ENCODE measurements around the gene OSBPL9.

The OSBPL9 gene

DNA sequence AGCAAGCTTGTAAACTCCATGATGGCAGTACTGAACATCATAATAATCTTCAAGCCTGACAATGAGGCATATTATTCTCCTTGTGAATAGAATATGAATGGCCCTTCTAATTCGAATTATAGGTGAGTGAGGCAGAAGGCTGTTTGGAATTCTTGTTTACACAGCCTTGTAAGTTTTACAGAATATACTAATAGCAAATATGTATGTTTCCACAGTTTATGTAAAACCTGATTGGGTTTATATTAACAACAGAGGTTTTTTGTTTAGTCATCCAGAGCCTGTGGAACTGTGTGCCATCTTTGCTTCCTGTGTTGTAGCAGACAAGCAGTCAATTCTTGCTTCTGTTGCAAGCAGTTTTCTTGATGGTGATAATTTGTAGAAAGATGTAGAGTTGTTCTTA is 8.0 kb downstream of the OSBPL9 start:
- peaks cover 40% of the 10 kb centered on the region for H3K4me1 ChIP-seq (ENCODE audit: control insufficient read depth, insufficient read depth, low read length, poor library complexity, severe bottlenecking)
- H3K9me3 ChIP-seq (ENCODE audit: control insufficient read depth, low read length) = no peaks in the 10 kb centered on the region
- H3K27ac ChIP-seq (ENCODE audit: low read depth, low read length, severe bottlenecking) = no peak overlapping the region
- H3K36me3 ChIP-seq (ENCODE audit: control insufficient read depth, insufficient read depth, low read length) = no peaks in the 10 kb centered on the region
- no CpG with 5 or more reads among the region's 1 CpG for WGBS, 2 experiments (ENCODE audit: insufficient coverage in 2 of 2)
- H3K4me3 ChIP-seq (ENCODE audit: extremely low read depth, insufficient read depth, low read length, poor library complexity, severe bottlenecking) = no peak overlapping the region

DNA sequence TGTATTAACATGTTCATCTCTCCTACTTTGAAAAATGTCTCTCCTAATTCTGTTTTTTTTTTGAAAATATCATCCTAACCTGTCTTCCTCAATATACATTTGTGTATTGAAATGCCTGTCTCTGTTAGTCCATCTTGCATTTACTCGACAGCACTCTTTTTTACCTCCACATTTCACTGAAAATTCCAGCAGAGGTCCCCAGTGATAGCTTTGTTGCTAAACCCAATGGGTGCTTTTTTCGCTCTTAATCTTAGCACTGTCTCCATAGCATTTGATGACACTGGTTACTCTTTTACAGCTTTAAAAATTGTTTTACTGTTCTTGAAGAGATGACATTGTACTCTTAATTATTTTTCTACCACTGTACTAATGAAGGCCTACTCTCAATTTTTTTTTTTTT is 10.8 kb downstream of the OSBPL9 start:
- no peaks in the 10 kb centered on the region for H3K9me3 ChIP-seq (ENCODE audit: control insufficient read depth, low read length)
- H3K4me1 ChIP-seq (ENCODE audit: control insufficient read depth, insufficient read depth, low read length, poor library complexity, severe bottlenecking) = peaks cover 14% of the 10 kb centered on the region
- H3K27ac ChIP-seq (ENCODE audit: low read depth, low read length, severe bottlenecking) = no peak overlapping the region
- no peak overlapping the region for H3K4me3 ChIP-seq (ENCODE audit: extremely low read depth, insufficient read depth, low read length, poor library complexity, severe bottlenecking)
- H3K36me3 ChIP-seq (ENCODE audit: control insufficient read depth, insufficient read depth, low read length) = no peaks in the 10 kb centered on the region
- 49% methylated on average over 2 of the region's 2 CpGs for WGBS, 2 experiments (ENCODE audit: insufficient coverage in 2 of 2)

DNA sequence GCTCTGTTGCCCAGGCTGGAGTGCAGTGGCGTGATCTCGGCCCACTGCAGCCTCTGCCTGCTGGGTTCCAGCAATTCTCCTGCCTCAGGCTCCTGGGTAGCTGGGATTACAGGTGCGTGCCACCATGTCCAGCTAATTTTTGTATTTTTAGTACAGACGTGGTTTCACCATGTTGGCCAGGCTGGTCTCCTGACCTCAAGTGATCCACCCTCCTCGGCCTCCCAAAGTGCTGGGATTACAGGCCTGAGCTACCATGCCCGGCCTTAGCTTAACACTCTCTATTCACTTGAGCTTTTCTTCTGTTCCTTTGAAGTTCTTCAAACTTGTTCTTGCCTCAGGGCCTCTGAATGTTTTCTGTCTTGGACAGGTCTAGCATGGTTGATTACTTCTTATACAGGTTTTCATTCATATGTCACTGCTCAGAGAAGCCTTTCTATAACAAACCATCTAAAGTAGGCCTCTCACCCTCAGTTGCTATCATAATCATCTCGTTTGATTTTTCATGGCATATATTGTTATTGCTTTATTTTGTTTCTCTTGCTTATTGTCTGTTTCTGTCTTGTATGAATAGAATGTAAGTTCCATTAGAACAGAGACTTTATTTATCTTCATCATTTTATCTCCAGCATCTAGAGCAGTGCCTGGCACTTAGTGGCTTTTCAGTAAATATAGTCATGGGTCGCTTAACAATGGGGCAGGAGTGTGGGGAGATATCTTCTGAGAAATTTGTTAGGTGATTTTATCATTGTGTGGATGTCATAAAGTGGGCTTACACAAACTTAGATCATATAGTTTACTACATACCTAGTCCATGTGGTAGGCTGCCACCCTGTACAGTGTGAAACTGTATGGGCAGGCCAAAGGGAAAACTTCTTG is 12.1 kb downstream of the OSBPL9 start:
- Histone ChIP-seq H3K4me3 (ENCODE audit: extremely low read depth, insufficient read depth, low read length, poor library complexity, severe bottlenecking) (no peak overlapping the region), H3K36me3 (ENCODE audit: control insufficient read depth, insufficient read depth, low read length) (no peaks in the 10 kb centered on the region), H3K4me1 (ENCODE audit: control insufficient read depth, insufficient read depth, low read length, poor library complexity, severe bottlenecking) (peaks cover 8% of the 10 kb centered on the region), H3K9me3 (ENCODE audit: control insufficient read depth, low read length) (no peaks in the 10 kb centered on the region), H3K27ac (ENCODE audit: low read depth, low read length, severe bottlenecking) (no peak overlapping the region)
- WGBS, 2 experiments (ENCODE audit: insufficient coverage in 2 of 2) = 89 to 96% methylated on average over 4 to 7 of the region's 8 CpGs

DNA sequence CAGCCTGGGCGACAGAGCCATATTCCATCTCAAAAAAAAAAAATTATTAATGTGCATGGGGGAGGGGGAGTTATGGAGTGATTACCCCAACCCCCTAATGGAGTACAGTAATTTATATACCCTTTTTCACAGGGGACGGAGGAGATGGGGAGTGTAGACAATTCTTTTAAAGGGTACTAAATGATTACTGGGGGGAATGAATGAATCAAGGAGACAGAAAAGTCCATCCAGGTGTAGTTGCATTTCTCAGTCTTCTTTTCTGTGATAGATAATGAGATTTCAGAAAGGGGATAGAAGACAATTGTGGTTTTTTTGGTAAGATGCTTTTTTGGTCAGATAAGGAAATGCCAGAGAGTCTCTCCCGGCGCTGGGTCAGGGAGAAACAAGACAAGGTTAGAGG is 13.0 kb downstream of the OSBPL9 start:
- H3K4me1 ChIP-seq (ENCODE audit: control insufficient read depth, insufficient read depth, low read length, poor library complexity, severe bottlenecking) = peaks cover 4% of the 10 kb centered on the region
- 100% methylated on average over 1 to 2 of the region's 4 CpGs for WGBS, 2 experiments (ENCODE audit: insufficient coverage in 2 of 2)
- H3K4me3 ChIP-seq (ENCODE audit: extremely low read depth, insufficient read depth, low read length, poor library complexity, severe bottlenecking) = no peak overlapping the region
- no peak overlapping the region for H3K27ac ChIP-seq (ENCODE audit: low read depth, low read length, severe bottlenecking)
- no peaks in the 10 kb centered on the region for H3K9me3 ChIP-seq (ENCODE audit: control insufficient read depth, low read length)
- H3K36me3 ChIP-seq (ENCODE audit: control insufficient read depth, insufficient read depth, low read length) = no peaks in the 10 kb centered on the region

DNA sequence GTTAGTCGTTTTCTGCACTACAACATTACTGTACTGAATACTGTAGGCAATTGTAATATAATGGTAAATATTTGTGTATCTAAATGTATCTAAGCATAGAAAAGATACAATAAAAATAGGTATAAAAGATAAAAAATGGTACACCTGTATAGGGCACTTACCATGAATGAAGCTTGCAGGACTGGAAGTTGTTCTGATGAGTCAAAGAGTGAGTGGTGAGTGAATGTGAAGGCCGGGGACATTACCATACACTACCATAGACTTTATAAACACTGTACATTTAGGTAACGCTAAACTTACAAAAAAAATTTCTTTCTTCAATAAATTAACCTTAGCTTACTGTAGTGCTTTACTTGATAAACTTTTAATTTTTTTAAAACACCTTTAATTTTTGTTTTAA is 13.5 kb downstream of the OSBPL9 start:
- no peak overlapping the region for H3K27ac ChIP-seq (ENCODE audit: low read depth, low read length, severe bottlenecking)
- no peaks in the 10 kb centered on the region for H3K9me3 ChIP-seq (ENCODE audit: control insufficient read depth, low read length)
- H3K4me1 ChIP-seq (ENCODE audit: control insufficient read depth, insufficient read depth, low read length, poor library complexity, severe bottlenecking) = no peaks in the 10 kb centered on the region
- H3K4me3 ChIP-seq (ENCODE audit: extremely low read depth, insufficient read depth, low read length, poor library complexity, severe bottlenecking) = no peak overlapping the region
- H3K36me3 ChIP-seq (ENCODE audit: control insufficient read depth, insufficient read depth, low read length) = no peaks in the 10 kb centered on the region
- no CpG with 5 or more reads among the region's 3 CpGs for WGBS, 2 experiments (ENCODE audit: insufficient coverage in 2 of 2)

DNA sequence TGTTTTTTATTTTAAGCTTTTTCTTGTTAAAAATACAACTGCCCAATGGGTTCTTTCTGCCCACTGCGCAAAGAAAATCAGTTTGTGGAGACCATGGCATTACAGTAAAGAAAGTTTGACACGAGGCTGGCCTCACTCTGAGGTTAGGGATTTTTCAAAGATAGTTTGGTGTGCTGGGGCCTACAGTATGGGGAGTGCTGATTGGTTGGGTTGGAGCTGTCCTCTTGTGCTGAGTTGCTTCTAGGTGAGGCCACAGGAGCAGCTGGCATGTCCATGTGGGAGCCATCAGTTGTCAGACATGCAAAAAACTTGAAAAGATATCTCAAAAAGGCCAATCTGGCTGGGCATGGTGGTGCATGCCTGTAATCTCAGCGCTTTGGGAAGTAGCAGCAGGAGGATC is 14.0 kb downstream of the OSBPL9 start:
- 96 to 100% methylated on average over 2 to 3 of the region's 3 CpGs for WGBS, 2 experiments (ENCODE audit: insufficient coverage in 2 of 2)
- no peak overlapping the region for H3K4me3 ChIP-seq (ENCODE audit: extremely low read depth, insufficient read depth, low read length, poor library complexity, severe bottlenecking)
- H3K4me1 ChIP-seq (ENCODE audit: control insufficient read depth, insufficient read depth, low read length, poor library complexity, severe bottlenecking) = no peaks in the 10 kb centered on the region
- H3K9me3 ChIP-seq (ENCODE audit: control insufficient read depth, low read length) = no peaks in the 10 kb centered on the region
- H3K27ac ChIP-seq (ENCODE audit: low read depth, low read length, severe bottlenecking) = no peak overlapping the region
- no peaks in the 10 kb centered on the region for H3K36me3 ChIP-seq (ENCODE audit: control insufficient read depth, insufficient read depth, low read length)

DNA sequence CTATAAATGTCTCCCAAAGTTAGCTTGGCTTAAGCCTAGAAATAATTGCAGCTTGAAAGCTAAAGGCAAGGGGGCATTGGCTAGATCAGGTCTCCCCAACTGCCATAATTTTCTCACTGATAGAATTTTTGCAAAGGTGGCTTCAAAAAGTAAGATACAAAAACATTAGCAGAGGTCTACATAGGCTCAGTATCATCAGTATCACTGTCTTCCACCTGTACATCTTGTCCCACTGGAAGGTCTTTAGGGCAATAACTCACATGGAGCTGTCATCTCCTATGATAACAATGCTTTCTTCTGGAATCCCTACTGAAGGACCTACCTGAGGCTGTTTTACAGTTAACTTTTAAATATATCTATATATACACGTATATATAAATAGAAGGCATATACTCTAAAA is 14.9 kb downstream of the OSBPL9 start:
- Histone ChIP-seq H3K4me3 (ENCODE audit: extremely low read depth, insufficient read depth, low read length, poor library complexity, severe bottlenecking) (no peak overlapping the region), H3K4me1 (ENCODE audit: control insufficient read depth, insufficient read depth, low read length, poor library complexity, severe bottlenecking) (no peaks in the 10 kb centered on the region), H3K9me3 (ENCODE audit: control insufficient read depth, low read length) (no peaks in the 10 kb centered on the region), H3K36me3 (ENCODE audit: control insufficient read depth, insufficient read depth, low read length) (no peaks in the 10 kb centered on the region), H3K27ac (ENCODE audit: low read depth, low read length, severe bottlenecking) (no peak overlapping the region)
- no CpG with 5 or more reads among the region's 1 CpG for WGBS, 2 experiments (ENCODE audit: insufficient coverage in 2 of 2)

DNA sequence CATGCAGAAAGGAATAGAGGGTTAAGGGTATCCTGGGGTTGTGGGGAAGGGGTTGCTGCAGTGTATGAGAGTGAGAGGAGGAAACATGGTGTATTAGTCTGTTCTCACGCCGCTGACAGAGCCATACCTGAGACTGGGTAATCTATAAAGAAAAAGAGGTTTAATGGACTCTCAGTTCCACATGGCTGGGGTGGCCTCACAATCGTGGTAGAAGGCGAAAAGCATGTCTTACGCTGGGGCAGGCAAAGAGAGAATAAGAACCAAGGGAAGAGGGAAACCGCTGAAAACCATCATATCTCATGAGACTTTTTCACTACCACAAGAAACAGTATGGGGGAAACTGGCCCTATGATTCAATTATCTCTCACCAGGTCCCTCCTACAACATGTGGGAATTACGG is 17.7 kb downstream of the OSBPL9 start:
- H3K4me1 ChIP-seq (ENCODE audit: control insufficient read depth, insufficient read depth, low read length, poor library complexity, severe bottlenecking) = no peaks in the 10 kb centered on the region

DNA sequence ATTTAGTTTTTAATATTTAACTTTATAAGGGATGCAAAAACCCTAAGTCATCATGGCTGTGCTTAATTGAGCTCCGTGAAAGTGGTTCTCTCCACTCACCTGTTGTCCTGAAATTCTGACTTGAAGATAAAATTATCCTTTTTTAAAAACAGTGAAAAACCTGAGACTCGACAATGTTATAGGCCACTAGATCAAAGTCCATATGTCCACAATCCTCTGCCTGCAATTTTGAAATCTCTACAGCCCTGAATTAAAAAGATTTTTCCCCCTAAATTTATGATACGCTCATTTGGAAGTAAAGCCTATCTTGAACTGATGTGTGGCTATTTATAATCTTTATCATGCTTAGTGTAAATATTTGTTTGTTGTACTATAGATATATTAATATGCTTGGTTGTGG is 18.7 kb downstream of the OSBPL9 start:
- H3K27ac ChIP-seq (ENCODE audit: low read depth, low read length, severe bottlenecking) = no peak overlapping the region
- H3K4me1 ChIP-seq (ENCODE audit: control insufficient read depth, insufficient read depth, low read length, poor library complexity, severe bottlenecking) = no peaks in the 10 kb centered on the region
- WGBS, 2 experiments (ENCODE audit: insufficient coverage in 2 of 2) = 83% methylated on average over 2 of the region's 3 CpGs; no CpG with 5 or more reads in 1 of the 2 experiments
- no peaks in the 10 kb centered on the region for H3K36me3 ChIP-seq (ENCODE audit: control insufficient read depth, insufficient read depth, low read length)
- H3K9me3 ChIP-seq (ENCODE audit: control insufficient read depth, low read length) = no peaks in the 10 kb centered on the region
- no peak overlapping the region for H3K4me3 ChIP-seq (ENCODE audit: extremely low read depth, insufficient read depth, low read length, poor library complexity, severe bottlenecking)

More for the DNA sequence above, 17.7 kb downstream of the OSBPL9 start:
- WGBS, 2 experiments (ENCODE audit: insufficient coverage in 2 of 2) = 97 to 98% methylated on average over 5 to 6 of the region's 7 CpGs
- H3K4me3 ChIP-seq (ENCODE audit: extremely low read depth, insufficient read depth, low read length, poor library complexity, severe bottlenecking) = no peak overlapping the region
- H3K9me3 ChIP-seq (ENCODE audit: control insufficient read depth, low read length) = no peaks in the 10 kb centered on the region
- no peaks in the 10 kb centered on the region for H3K36me3 ChIP-seq (ENCODE audit: control insufficient read depth, insufficient read depth, low read length)
- no peak overlapping the region for H3K27ac ChIP-seq (ENCODE audit: low read depth, low read length, severe bottlenecking)

DNA sequence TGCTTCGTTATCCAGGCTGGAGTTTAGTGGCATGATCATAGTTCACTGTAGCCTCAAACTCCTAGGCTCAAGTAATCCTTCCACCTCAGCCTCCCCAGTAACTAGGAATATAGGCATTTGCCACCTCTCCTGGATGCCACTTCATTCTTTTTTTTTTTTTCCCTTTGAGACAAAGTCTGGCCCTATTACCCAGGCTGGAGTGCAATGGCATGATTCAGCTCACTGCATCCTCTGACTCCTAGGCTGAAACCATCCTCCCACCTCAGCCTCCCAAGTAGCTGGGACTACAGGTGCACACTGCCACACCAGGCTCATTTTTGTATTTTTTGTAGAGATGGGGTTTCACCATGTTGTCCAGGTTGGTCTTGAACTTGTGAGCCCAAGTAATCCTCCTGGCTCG is 19.3 kb downstream of the OSBPL9 start:
- no peaks in the 10 kb centered on the region for H3K36me3 ChIP-seq (ENCODE audit: control insufficient read depth, insufficient read depth, low read length)
- no peaks in the 10 kb centered on the region for H3K4me1 ChIP-seq (ENCODE audit: control insufficient read depth, insufficient read depth, low read length, poor library complexity, severe bottlenecking)
- 75% methylated on average over 1 of the region's 2 CpGs; no CpG with 5 or more reads in 1 of the 2 experiments for WGBS, 2 experiments (ENCODE audit: insufficient coverage in 2 of 2)
- H3K4me3 ChIP-seq (ENCODE audit: extremely low read depth, insufficient read depth, low read length, poor library complexity, severe bottlenecking) = no peak overlapping the region
- no peaks in the 10 kb centered on the region for H3K9me3 ChIP-seq (ENCODE audit: control insufficient read depth, low read length)
- no peak overlapping the region for H3K27ac ChIP-seq (ENCODE audit: low read depth, low read length, severe bottlenecking)

DNA sequence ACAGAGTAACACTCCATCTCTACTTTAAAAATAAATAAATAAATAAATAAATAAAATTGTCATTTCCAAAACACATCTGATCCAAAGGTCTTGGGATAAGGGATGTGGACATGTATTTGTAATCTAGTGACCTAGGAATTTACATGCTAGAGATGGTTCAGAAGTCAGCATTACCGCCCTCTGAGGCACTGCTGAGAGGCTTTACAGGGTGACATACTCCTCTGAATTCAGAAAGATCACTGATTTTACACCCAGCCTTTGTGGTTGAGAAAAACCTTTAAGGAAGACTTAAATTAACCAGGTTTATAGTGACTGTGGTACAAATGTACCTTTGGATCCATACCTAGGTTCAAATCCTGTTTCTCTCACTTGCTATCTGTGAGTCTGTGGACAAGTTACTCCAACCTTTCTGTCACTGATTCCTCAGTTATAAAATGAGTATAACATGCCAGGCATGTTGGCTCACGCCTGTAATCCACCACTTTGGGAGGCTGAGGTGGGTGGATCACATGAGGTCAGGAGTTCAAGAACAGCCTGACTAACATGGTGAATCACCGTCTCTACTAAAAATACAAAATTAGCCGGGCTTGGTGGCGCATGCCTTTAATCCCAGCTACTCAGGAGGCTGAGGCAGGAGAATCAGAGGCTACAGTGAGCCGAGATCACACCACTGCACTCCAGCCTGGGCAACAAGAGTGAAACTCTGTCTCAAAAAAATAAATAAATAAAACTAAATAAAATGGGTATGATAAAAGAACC is 20.1 kb downstream of the OSBPL9 start:
- no peak overlapping the region for H3K27ac ChIP-seq (ENCODE audit: low read depth, low read length, severe bottlenecking)
- no peak overlapping the region for H3K4me3 ChIP-seq (ENCODE audit: extremely low read depth, insufficient read depth, low read length, poor library complexity, severe bottlenecking)
- no peaks in the 10 kb centered on the region for H3K36me3 ChIP-seq (ENCODE audit: control insufficient read depth, insufficient read depth, low read length)
- 94 to 96% methylated on average over 3 to 6 of the region's 6 CpGs for WGBS, 2 experiments (ENCODE audit: insufficient coverage in 2 of 2)
- peaks cover 5% of the 10 kb centered on the region for H3K4me1 ChIP-seq (ENCODE audit: control insufficient read depth, insufficient read depth, low read length, poor library complexity, severe bottlenecking)
- no peaks in the 10 kb centered on the region for H3K9me3 ChIP-seq (ENCODE audit: control insufficient read depth, low read length)
